ENCODE measurements around the gene TRMT61A.

TRMT61A gene

GRCh38 chr14:103491691-103492090 is 37.3 kb upstream of the TRMT61A start:
- Histone ChIP-seq H3K27ac (no peak overlapping the region), H3K4me3 (no peak overlapping the region)
- TF ChIP-seq, protein P1, sequence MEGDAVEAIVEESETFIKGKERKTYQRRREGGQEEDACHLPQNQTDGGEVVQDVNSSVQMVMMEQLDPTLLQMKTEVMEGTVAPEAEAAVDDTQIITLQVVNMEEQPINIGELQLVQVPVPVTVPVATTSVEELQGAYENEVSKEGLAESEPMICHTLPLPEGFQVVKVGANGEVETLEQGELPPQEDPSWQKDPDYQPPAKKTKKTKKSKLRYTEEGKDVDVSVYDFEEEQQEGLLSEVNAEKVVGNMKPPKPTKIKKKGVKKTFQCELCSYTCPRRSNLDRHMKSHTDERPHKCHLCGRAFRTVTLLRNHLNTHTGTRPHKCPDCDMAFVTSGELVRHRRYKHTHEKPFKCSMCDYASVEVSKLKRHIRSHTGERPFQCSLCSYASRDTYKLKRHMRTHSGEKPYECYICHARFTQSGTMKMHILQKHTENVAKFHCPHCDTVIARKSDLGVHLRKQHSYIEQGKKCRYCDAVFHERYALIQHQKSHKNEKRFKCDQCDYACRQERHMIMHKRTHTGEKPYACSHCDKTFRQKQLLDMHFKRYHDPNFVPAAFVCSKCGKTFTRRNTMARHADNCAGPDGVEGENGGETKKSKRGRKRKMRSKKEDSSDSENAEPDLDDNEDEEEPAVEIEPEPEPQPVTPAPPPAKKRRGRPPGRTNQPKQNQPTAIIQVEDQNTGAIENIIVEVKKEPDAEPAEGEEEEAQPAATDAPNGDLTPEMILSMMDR (IDR thresholded peaks at IDR 0.05) = no peak
- DNase-seq (ENCODE audit: low spot score) = no peak

GRCh38 chr14:103492156-103492925 is 36.7 kb upstream of the TRMT61A start:
- no peak for DNase-seq (ENCODE audit: low spot score)
- TF ChIP-seq, protein P1 (IDR thresholded peaks at IDR 0.05) = no peak
- Histone ChIP-seq H3K4me3 (no peak overlapping the region), H3K27ac (peak overlapping the region in 1 of 2 donors; percentile 67)

DNA sequence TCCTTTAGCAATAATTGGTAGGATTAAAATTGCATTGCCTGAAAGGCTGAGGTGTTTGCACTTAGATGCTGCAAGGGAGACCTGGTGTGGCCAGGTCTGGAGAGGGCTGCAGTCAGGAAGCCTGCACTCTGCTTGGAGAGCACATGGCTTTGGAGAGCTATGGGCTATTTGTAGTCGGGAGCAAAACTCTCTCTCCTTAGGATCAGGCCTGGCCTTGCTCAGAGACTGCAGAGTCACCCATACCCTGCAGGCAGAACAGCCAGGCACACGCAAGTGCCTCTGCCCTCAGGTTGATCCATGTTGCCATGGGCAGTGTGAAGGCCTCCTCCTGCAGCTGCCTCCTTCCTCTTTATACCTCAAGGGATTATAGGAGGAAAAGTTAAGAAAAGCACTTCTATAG is 33.1 kb upstream of the TRMT61A start:
- TF ChIP-seq, protein P1 (IDR thresholded peaks at IDR 0.05) = no peak
- Histone ChIP-seq H3K4me3 (no peak overlapping the region), H3K27ac (no peak overlapping the region)
- no peak for DNase-seq (ENCODE audit: low spot score)

- no peak overlapping the region for H3K27ac ChIP-seq
- no peak for DNase-seq (ENCODE audit: low spot score)
Measured at GRCh38 chr14:103496776-103497175, 32.2 kb upstream of the TRMT61A start.

GRCh38 chr14:103499709-103500108 is 29.3 kb upstream of the TRMT61A start:
- Histone ChIP-seq H3K4me3 (no peak overlapping the region), H3K27ac (no peak overlapping the region)
- no peak for DNase-seq (ENCODE audit: low spot score)
- TF ChIP-seq, protein P1 (IDR thresholded peaks at IDR 0.05) = no peak

More at GRCh38 chr14:103496776-103497175, 32.2 kb upstream of the TRMT61A start:
- no peak overlapping the region for H3K4me3 ChIP-seq
- TF ChIP-seq, protein P1 (IDR thresholded peaks at IDR 0.05) = no peak

DNA sequence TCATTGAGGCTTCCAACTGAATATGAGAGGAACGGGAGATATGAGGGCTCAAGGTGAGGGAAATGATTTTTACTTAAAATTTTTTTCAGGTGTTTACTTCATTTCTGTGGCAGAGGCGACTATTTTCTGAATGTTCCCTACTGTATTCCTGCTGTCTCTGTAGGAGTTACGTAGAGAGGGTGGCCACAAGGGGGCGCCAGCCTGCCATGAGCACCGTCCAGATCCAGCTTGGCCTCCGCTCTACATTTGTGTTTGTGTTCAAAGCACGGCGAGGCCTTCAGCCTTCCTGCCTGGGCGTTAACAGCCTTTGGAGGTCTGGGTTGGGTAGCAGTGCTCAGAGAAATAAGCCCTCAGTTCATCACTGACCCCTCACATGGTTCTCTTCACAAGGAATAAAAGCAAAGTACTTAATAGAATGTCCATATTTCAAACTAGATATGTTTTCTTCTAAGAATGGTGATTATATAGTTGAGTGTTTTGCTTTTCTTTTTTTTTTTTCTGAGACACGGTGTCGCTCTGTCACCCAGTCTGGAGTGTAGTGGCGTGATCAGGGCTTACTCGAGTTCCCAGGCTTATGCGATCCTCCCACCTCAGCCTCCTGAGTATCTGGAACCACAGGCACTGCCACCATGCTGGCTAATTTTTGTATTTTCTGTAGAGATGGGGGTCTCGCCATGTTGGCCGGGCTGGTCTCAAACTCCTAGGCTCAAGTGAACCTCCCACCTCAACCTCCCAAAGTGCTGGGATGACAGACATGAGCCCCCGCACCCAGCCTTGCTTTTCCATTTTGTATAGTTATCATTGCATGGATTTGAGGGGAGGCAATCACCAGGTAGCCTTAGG is 28.6 kb upstream of the TRMT61A start:
- TF ChIP-seq, protein P1 (IDR thresholded peaks at IDR 0.05) = peak; percentile 89
- Histone ChIP-seq H3K27ac (peak overlapping the region in 1 of 2 donors; percentile 64), H3K4me3 (no peak overlapping the region)
- DNase-seq (ENCODE audit: low spot score) = peak; percentile 84

Data from coronary artery (tissue), 2 donors.